A204.1 (cell line): ENCODE results near the gene MRO.
"Not testable (repeated sequence)": the region's sequence is repeated elsewhere in the genome, so short reads cannot be mapped to it uniquely, and the experiment has no call there.

Experiments
- FAIRE-seq: peaks from 2 replicates; lab custom pipeline; 2012; peaks lifted over from hg19 to GRCh38; lab: Jason Lieb, UNC

Gene MRO

GRCh38 chr18:50819728-50820378 is at the start of gene MRO:
Gene MRO (minus strand): TSS chr18:50820016. CDS start chr18:50809400, 10,616 bp downstream.
- FAIRE-seq, result peak; percentile 14

DNA sequence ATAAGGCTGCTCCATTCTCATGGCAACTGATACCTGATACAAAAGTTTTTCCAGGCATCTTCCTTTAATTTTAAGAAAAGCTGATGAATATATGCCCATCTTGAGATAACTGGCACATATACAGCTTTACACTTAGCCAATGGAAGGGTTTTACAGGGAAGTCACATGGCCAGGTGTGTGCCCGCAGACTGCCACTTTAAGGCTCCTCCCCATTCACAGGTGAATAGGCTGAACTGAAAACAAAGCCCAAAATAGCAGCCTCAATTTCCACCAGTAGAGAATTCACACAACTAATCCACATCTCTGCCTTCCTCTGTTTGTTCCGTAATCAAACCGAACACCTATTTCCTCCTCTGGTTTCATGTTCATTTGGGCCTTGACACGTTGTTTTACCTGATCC is 49.3 kb upstream of the MRO start:
- FAIRE-seq, result no peak

DNA sequence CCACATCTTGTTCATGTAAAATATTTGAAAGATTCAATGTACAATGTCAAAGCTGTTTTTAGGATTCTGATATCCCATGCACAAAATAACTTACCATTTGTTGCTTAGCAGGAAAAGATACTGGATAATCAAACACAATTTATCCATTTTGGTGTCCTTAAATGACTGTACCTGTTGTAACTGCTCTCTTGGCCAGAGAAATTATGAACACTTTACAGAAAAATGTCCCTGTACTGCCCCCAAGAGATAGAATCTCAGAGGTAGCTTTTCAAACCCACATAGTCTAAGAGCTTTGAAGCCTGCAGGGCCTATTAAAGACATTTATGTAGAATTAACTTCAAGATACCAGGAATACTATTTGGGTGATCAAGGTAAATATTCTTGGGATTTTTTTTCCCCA is 46.9 kb upstream of the MRO start:
- FAIRE-seq, result peak; percentile 40

GRCh38 chr18:50863840-50864375 is 44.1 kb upstream of the MRO start:
- FAIRE-seq, result no peak

DNA sequence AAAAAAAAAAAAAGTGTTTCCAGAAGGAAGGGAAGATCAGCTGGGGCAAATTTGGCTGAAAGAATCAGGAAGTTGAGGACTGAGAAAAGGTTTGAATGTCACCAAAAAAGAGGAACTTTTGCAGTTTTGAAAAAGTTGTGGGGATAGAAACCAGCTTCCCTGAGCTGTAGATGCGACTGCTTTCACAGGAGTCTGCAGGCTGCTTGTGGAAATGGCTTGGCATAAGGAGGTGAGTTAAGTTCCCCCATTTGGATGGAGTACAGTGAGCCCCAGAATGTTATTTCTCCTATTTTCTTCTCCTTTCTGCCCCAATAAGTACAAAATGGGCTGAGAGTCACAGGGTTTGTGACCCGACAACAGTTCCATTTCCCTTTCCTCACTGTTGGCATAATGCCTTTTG is 42.6 kb upstream of the MRO start:
- no peak for FAIRE-seq

- no peak for FAIRE-seq
These were observed 41.8 kb upstream of the MRO start for GRCh38 chr18:50861617-50862016.

GRCh38 chr18:50859793-50860555 is 40.2 kb upstream of the MRO start:
- FAIRE-seq, result no peak

DNA sequence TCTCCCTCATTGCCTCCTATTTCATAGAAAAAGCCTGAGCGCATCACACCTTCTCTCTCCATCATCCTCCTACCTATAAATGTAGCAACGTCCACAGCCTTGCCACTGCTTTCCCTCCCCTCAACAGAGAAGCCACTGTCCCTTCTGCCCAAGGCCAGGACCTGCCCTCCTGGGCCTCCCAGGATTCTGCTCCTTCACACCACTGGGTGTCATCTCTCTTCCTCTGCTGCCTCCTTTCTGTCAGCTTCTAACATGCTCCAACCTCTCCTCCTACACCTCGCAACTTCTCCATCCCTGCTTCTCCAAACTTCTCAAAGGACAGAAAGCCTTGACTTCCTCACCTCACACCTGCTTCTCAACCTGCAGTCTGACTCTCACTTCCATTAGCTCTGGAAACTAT is 37.9 kb upstream of the MRO start:
- FAIRE-seq, result no peak

GRCh38 chr18:50857166-50857565 is 37.4 kb upstream of the MRO start:
- not testable (repeated sequence) for FAIRE-seq

DNA sequence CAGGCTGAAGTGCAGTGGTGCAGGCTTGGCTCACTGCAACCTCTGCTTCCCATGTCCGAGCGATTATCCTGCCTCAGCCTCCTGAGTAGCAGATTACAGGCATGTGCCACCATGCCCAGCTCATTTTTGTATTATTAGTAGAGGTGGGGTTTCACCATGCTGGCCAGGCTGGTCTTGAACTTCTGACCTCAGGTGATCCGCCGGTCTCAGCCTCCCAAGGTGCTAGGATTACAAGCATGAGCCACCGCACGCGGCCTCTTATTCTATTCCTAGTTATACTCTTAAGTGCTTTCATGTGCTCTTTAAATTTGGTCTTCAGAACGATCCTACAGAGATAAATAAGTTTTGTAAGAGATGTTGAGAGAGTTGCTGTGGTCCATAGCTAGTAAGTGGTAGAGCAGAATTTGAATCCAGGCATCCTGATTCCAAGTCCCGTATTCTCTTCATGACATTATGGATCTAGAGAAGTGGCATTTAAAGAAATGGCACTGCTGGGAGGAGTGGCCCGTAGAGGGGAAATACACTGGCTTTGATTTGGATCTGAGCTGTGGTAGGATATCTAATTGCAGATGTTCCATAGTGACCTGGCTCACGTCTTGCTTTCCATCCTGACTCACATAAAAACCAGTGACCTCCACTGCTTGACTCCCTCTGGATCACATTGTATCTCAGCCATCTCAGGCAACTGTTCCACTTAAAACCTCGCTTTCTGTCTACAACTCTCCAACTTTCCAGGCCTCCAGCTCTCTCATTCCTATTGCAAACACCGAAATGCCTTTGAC is 36.4 kb upstream of the MRO start:
- FAIRE-seq, result no peak

- no peak for FAIRE-seq
These were observed 34.1 kb upstream of the MRO start for GRCh38 chr18:50853863-50854271.

DNA sequence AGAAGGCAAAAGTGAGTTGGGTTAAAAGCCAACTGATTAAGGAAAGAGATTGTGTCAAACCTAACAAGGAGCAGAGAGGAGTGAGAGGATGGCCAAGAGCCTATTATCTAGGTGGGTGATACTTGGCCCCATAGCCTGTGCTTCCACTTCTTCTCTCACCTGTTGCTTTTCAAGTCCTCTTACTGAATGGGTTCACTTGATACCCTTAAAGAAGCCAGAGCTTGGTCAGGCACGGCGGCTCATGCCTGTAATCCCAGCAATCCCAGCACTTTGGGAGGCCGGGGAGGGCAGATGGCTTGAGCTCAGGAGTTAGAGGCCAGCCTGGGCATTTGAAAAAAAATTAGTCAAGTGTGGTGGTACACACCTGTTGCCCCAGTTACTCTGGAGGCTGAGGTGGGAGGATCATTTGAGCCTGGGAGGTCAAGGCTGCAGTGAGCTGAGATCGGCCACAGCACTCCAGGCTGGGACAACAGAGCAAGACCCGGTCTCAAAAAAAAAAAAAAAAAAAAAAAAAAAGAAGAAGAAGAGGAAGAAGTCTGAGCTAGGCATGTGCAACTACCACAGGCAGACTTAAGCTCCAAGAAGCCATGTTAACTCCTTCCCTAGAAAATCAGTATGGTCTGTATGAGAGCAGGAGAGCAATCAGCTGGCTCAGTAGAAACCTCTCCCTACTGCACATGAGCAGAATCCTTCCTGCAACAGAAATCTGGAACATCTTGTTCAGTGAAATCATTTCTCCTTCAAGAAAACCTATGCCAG is 30.7 kb upstream of the MRO start:
- FAIRE-seq, result no peak

- no peak for FAIRE-seq
These were observed 29.6 kb upstream of the MRO start for GRCh38 chr18:50849419-50849821.

DNA sequence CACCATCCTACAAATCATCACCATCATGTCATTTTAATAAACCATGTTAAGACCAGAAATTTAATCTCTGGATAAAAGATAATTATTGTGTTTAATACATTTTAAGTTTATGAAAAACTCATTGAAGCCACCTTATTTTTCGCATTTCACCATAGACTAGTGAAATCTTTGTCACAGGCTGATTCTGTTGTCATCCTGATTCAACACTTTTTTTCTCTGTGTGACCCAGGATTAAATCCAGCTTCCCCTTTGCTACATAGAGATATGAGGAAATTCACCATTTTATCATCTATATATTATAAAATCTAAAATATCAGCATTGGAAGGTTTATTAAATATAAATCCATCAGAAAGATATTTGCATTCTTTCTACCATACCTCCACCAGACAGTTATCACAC is 29.2 kb upstream of the MRO start:
- FAIRE-seq, result no peak

DNA sequence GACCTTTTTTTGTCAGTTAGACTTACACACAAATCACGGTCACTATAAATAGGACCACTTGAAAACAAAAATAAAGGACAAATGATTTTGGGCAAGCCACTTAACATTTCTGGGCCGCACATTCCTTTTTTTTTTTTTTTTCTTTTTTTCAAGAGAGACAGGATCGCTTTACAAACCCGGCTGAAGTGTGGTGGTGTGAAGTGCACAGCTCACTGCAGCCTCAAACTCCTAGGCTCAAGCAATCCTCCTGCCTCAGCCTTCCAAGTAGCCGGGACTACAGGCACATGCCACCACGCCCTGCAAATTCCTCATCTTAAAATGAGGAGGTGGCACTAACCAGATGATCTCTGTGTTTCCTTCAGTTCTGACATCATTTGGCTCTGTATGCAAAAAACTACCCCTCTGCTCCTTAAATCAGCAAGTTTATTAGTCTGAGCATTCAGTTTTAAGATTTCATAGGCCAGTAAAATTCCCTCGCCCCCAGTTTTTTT is 28.3 kb upstream of the MRO start:
- FAIRE-seq, result no peak

GRCh38 chr18:50847192-50847591 is 27.4 kb upstream of the MRO start:
- no peak for FAIRE-seq

DNA sequence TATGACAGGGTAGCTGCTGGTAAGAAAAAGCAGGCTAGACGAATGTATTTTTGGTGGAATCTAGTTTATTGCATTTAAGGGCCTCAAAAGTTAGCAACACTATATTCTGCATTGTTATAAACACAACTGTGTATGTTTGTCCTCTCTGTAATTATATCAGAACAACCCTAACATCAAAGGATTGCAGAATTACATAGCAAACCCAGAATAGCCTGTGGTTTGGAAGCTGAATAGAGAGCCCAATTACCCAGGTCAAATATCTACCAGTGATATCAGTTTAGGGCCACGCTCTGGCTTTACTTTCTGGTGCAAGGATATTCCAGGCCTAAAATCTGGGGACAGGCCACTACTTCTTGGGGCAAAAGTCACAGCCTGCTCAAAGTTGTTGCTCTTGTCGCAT is 25.1 kb upstream of the MRO start:
- no peak for FAIRE-seq

DNA sequence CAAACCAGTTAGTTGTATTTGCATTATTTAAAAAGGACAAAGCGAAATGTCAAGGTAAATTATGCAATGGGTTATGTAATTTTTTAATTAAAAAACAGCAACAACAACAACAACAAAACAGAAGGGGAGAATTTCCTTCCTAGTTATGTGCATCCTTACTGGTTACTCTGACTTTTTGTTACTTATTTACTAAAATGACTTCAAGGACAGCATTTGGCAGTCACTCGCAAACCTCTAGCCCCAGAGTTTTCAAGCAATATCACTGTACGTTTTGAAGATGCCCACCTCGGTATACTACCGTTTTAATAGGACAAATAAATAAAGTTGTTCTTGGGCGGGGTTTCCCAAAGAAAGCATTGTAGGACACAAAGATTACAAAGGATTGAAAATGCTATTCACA is 24.7 kb upstream of the MRO start:
- FAIRE-seq, result no peak

- no peak for FAIRE-seq
These were observed 23.0 kb upstream of the MRO start for GRCh38 chr18:50842846-50843245.

DNA sequence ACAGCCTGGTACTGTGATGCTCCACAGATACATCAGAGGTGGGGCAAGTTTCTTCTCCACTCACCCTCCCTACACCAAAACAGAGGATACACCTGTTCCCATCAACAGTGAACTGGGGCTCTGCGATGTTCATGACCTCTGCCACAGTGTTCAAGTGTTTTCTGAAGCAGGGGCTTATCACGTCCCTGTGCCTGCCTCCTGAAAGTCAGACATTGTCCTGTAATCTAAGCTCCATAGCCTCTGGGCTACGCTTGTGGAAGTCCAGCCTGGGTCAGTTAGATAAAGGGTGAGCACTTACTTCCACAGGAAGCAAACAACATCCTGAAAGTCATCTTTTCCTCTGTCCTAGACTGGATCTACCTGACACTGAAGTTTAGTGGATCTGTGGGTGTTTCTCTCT is 20.2 kb upstream of the MRO start:
- no peak for FAIRE-seq

GRCh38 chr18:50839341-50839740 is 19.5 kb upstream of the MRO start:
- FAIRE-seq, result no peak

DNA sequence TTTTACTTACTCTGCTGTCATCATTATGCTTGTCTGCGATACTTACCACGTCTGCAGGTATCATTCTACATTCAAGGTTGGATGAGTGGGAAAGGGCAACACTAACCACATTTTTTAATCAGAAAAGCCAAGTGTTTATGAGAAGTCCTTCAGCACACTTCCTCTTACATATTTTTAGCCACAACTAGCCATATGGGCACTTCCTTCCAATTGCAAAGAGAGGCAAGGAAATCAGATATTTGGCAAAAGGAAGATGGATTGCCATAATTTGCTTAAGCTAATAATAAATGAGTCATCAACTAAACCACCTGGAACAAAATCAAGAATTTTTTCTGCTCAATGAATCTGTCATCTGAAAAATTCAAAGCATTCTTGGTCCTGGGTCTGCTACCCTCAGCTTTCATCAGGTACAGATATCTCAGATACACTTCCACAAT is 16.7 kb upstream of the MRO start:
- no peak for FAIRE-seq
